Neural cell (in vitro differentiated cells): ENCODE measurements around the gene LTBP1. TPM values are rescaled to one million over a fixed set of nuclear protein-coding genes. Genes with fewer than 3 reads are reported as not detected.

Experiments
- H2AFZ ChIP-seq: fragments of 200-600, 300-800 bp; sonication (generic), shearing (Covaris generic); 2 replicates; pipeline ENCODE4 v1.6.0; 2014; ENCODE audit warnings: low read depth, mild to moderate bottlenecking, antibody characterized with exemption, low read length, moderate library complexity
- H3F3A ChIP-seq: fragments of 200-600 bp; shearing (Covaris generic); 2 replicates; pipeline ENCODE4 v1.6.1; 2016; ENCODE audit warnings: mild to moderate bottlenecking, moderate library complexity, mixed read lengths, antibody characterized with exemption, low read length; ENCODE audit not compliant: insufficient read depth, poor library complexity, severe bottlenecking
- H3K27ac ChIP-seq: fragments of 200-600, 300-800 bp; sonication (generic), shearing (Covaris generic); 2 replicates; pipeline ENCODE4 v1.5.1; 2014; ENCODE audit warnings: mild to moderate bottlenecking, low read length, moderate library complexity
- H3K27me3 ChIP-seq: fragments of 300-800, 200-600 bp; sonication (generic), shearing (Covaris generic); 2 replicates; pipeline ENCODE4 v1.6.0; 2014; ENCODE audit warnings: mild to moderate bottlenecking, low read depth, low read length, moderate library complexity; ENCODE audit not compliant: insufficient read depth
- H3K36me3 ChIP-seq: fragments of 300-800, 200-600 bp; sonication (generic), shearing (Covaris generic); 2 replicates; pipeline ENCODE4 v1.5.1; 2014; ENCODE audit warnings: mild to moderate bottlenecking, antibody characterized with exemption, low read length, moderate library complexity; ENCODE audit not compliant: insufficient read depth
- H3K4me2 ChIP-seq: fragments of 300-800, 200-600 bp; sonication (generic), shearing (Covaris generic); 2 replicates; pipeline ENCODE4 v1.6.0; 2014; ENCODE audit warnings: mild to moderate bottlenecking, low read length
- H3K4me3 ChIP-seq: fragments of 300-800, 200-600 bp; sonication (generic), shearing (Covaris generic); 2 replicates; pipeline ENCODE4 v1.5.1; 2014; ENCODE audit warnings: mild to moderate bottlenecking, low read length, moderate library complexity
- H3K79me2 ChIP-seq: fragments of 200-600 bp; shearing (Covaris generic); replicated peaks from 2 replicates; pipeline ENCODE4 v1.6.0; 2014; ENCODE audit warnings: mild to moderate bottlenecking, low read length, moderate library complexity; ENCODE audit not compliant: insufficient read depth
- H3K9ac ChIP-seq: fragments of 300-800, 200-600 bp; sonication (generic), shearing (Covaris generic); 2 replicates; pipeline ENCODE4 v1.6.1; 2016; ENCODE audit warnings: mild to moderate bottlenecking, low read length, mixed read lengths
- H3K9me2 ChIP-seq: fragments of 200-600 bp; shearing (Covaris generic); 2 replicates; pipeline ENCODE4 v1.6.1; 2016; ENCODE audit warnings: mild to moderate bottlenecking, low read length, mixed read lengths; ENCODE audit not compliant: insufficient read depth
- H3K9me3 ChIP-seq: fragments of 200-600, 300-800 bp; sonication (generic), shearing (Covaris generic); 2 replicates; pipeline ENCODE4 v1.6.1; 2016; ENCODE audit warnings: mild to moderate bottlenecking, mixed run types, low read length, moderate library complexity, mixed read lengths
- H4K20me1 ChIP-seq: fragments of 200-600 bp; shearing (Covaris generic); 2 replicates; pipeline ENCODE4 v1.6.1; 2016; ENCODE audit warnings: mild to moderate bottlenecking, mixed run types; ENCODE audit not compliant: insufficient read depth
- CTCF ChIP-seq: fragments of 450-650 bp; IDR thresholded peaks from 2 replicates; pipeline ENCODE4 v1.5.1; 2014; ENCODE audit warnings: antibody characterized with exemption, mild to moderate bottlenecking, moderate library complexity; ENCODE audit not compliant: poor library complexity, severe bottlenecking
- EP300 ChIP-seq: fragments of 450-650 bp; conservative IDR thresholded peaks from 2 replicates; pipeline ENCODE4 v1.6.1; 2014; ENCODE audit warnings: antibody characterized with exemption, mild to moderate bottlenecking, moderate library complexity; ENCODE audit not compliant: poor library complexity, severe bottlenecking
- EZH2 ChIP-seq: fragments of 200-600, 300-800 bp; shearing (Covaris generic), sonication (generic); IDR thresholded peaks from 2 replicates; pipeline ENCODE4 v1.6.1; 2014; ENCODE audit warnings: antibody characterized with exemption, low read length, borderline replicate concordance, mild to moderate bottlenecking; ENCODE audit not compliant: insufficient read depth, poor library complexity, severe bottlenecking
- MXI1 ChIP-seq: fragments of 450-650 bp; conservative IDR thresholded peaks from 2 replicates; pipeline ENCODE4 v1.6.1; 2014; ENCODE audit warnings: antibody characterized with exemption, mild to moderate bottlenecking; ENCODE audit not compliant: poor library complexity, severe bottlenecking
- POLR2AphosphoS5 ChIP-seq: IDR thresholded peaks from 2 replicates; pipeline ENCODE4 v1.6.1; 2012
- RAD21 ChIP-seq: fragments of 450-650 bp; conservative IDR thresholded peaks from 2 replicates; pipeline ENCODE4 v1.6.1; 2014; ENCODE audit warnings: antibody characterized with exemption, mild to moderate bottlenecking, moderate library complexity
- SMC3 ChIP-seq: fragments of 450-650 bp; conservative IDR thresholded peaks from 2 replicates; pipeline ENCODE4 v1.6.1; 2014; ENCODE audit warnings: antibody characterized with exemption, mild to moderate bottlenecking, moderate library complexity; ENCODE audit not compliant: poor library complexity
- TAF1 ChIP-seq: IDR thresholded peaks from 2 replicates; pipeline ENCODE4 v1.6.1; 2012; ENCODE audit warnings: low read depth
- polyA plus RNA-seq: library from polyadenylated mRNA; depleted of rRNA; stranded (reverse); fragments of >200 nt; gene quantifications from 2 replicates; pipeline ENCODE4 v1.2.3, GENCODE V29; 2014
- TF ChIP-seq, protein P1 (sequence below): IDR thresholded peaks from 2 replicates; pipeline ENCODE4 v1.6.1; 2012; ENCODE audit warnings: borderline replicate concordance

Gene LTBP1
- polyA plus RNA-seq, 1 donor from 2014 or later: 1.8 TPM

DNA sequence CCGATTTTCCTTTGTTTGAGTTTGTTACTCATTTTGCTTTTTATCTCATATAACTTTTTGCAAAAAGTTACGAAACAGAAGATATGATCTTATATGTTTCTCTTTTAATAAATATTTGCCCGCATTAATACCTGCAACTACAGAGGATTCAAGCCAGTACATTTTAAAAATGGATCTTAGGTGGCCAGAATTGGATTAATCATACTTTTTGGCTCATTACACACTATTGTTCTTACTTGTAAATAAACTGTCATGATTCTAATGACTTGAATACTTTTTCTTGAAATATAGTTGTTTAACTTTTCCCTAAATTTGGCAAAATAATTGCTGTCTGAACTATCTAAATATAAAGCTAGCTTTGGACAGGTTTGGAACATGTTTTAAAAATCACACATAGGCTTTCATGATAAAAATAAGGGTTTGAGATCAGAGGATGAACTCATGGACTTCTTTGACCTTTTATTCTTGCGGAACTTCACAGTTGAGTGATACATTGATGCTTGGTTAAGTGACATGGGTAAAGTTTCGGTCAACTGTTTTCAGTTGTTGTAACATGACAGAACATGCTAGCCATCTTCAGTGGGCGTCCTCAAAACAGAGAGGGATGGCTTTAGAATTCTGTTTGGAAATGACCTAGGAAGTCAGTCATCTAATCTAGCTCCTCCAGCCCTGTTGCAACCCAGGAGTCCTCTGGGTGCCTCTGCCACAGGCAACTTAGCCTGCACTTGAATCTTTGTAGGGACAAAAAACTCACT lies 44.5 kb downstream of the LTBP1 start:
- no peak for TF ChIP-seq TAF1
- no peak for TF ChIP-seq MXI1
- TF ChIP-seq CTCF: no peak
- no peak for TF ChIP-seq SMC3
- no peak for TF ChIP-seq POLR2AphosphoS5
- TF ChIP-seq, protein P1, sequence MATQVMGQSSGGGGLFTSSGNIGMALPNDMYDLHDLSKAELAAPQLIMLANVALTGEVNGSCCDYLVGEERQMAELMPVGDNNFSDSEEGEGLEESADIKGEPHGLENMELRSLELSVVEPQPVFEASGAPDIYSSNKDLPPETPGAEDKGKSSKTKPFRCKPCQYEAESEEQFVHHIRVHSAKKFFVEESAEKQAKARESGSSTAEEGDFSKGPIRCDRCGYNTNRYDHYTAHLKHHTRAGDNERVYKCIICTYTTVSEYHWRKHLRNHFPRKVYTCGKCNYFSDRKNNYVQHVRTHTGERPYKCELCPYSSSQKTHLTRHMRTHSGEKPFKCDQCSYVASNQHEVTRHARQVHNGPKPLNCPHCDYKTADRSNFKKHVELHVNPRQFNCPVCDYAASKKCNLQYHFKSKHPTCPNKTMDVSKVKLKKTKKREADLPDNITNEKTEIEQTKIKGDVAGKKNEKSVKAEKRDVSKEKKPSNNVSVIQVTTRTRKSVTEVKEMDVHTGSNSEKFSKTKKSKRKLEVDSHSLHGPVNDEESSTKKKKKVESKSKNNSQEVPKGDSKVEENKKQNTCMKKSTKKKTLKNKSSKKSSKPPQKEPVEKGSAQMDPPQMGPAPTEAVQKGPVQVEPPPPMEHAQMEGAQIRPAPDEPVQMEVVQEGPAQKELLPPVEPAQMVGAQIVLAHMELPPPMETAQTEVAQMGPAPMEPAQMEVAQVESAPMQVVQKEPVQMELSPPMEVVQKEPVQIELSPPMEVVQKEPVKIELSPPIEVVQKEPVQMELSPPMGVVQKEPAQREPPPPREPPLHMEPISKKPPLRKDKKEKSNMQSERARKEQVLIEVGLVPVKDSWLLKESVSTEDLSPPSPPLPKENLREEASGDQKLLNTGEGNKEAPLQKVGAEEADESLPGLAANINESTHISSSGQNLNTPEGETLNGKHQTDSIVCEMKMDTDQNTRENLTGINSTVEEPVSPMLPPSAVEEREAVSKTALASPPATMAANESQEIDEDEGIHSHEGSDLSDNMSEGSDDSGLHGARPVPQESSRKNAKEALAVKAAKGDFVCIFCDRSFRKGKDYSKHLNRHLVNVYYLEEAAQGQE: no peak
- no peak for TF ChIP-seq EZH2
- no peak for TF ChIP-seq RAD21
- no peak for TF ChIP-seq EP300
- Histone ChIP-seq H3K36me3 (no peaks in the 10 kb centered on the region), H4K20me1 (no peaks in the 10 kb centered on the region), H2AFZ (no peak overlapping the region), H3K9me3 (no peaks in the 10 kb centered on the region), H3F3A (no peaks in the 10 kb centered on the region), H3K4me2 (no peak overlapping the region), H3K79me2 (no peaks in the 10 kb centered on the region), H3K4me3 (no peak overlapping the region), H3K9me2 (no peaks in the 10 kb centered on the region), H3K9ac (no peak overlapping the region), H3K27ac (no peak overlapping the region), H3K27me3 (no peaks in the 10 kb centered on the region)

- H3K4me2 ChIP-seq: no peak overlapping the region
Measured at GRCh38 chr2:32993005-32993539, 46.3 kb downstream of the LTBP1 start.

More at GRCh38 chr2:32993005-32993539, 46.3 kb downstream of the LTBP1 start:
- H3K9ac ChIP-seq: no peak overlapping the region
- H3K27me3 ChIP-seq: no peaks in the 10 kb centered on the region
- H4K20me1 ChIP-seq: no peaks in the 10 kb centered on the region
- no peak overlapping the region for H3K27ac ChIP-seq
- H3K79me2 ChIP-seq: no peaks in the 10 kb centered on the region
- no peaks in the 10 kb centered on the region for H3K36me3 ChIP-seq
- no peaks in the 10 kb centered on the region for H3K9me2 ChIP-seq
- no peak overlapping the region for H3K4me3 ChIP-seq
- H3K9me3 ChIP-seq: no peaks in the 10 kb centered on the region
- no peak for TF ChIP-seq RAD21
- H2AFZ ChIP-seq: no peak overlapping the region
- H3F3A ChIP-seq: no peaks in the 10 kb centered on the region
